ENCODE results near the gene PIGW.

Gene PIGW

GRCh38 chr17:36534840-36535668 lies at the start of gene PIGW, which contains the start of gene MYO19:
PIGW (plus strand) TSS chr17:36534987; CDS start chr17:36537102, 2,115 bp downstream.
MYO19 (minus strand) TSS chr17:36534868; CDS start chr17:36532538, 2,330 bp downstream.
- H3K4me1 ChIP-seq (ENCODE audit: control insufficient read depth, insufficient read depth, low read length), result peaks cover 8% of the 10 kb centered on the region
- H3K9ac ChIP-seq (ENCODE audit: low read length), result peak within 1 kb of the TSS; percentile 90
- H3K9me3 ChIP-seq (ENCODE audit: control insufficient read depth, low read length), result no peaks in the 10 kb centered on the region
- no peaks in the 10 kb centered on the region for H3K27me3 ChIP-seq (ENCODE audit: control insufficient read depth, insufficient read depth, low read length)
- H3K36me3 ChIP-seq (ENCODE audit: control insufficient read depth, insufficient read depth, low read length), result no peaks in the 10 kb centered on the region
- H3K4me3 ChIP-seq (ENCODE audit: low read length), result peak within 1 kb of the TSS; percentile 99

- Histone ChIP-seq H3K9me3 (ENCODE audit: control insufficient read depth, low read length) (no peaks in the 10 kb centered on the region), H3K4me3 (ENCODE audit: low read length) (no peak overlapping the region), H3K9ac (ENCODE audit: low read length) (no peak overlapping the region), H3K4me1 (ENCODE audit: control insufficient read depth, insufficient read depth, low read length) (peaks cover 17% of the 10 kb centered on the region), H3K36me3 (ENCODE audit: control insufficient read depth, insufficient read depth, low read length) (no peaks in the 10 kb centered on the region), H3K27me3 (ENCODE audit: control insufficient read depth, insufficient read depth, low read length) (peaks cover 9% of the 10 kb centered on the region)
Observed at GRCh38 chr17:36485027-36485426, 49.8 kb upstream of the PIGW start.

GRCh38 chr17:36485805-36486203 lies 49.0 kb upstream of the PIGW start:
- peaks cover 9% of the 10 kb centered on the region for H3K27me3 ChIP-seq (ENCODE audit: control insufficient read depth, insufficient read depth, low read length)
- H3K4me1 ChIP-seq (ENCODE audit: control insufficient read depth, insufficient read depth, low read length), result peaks cover 17% of the 10 kb centered on the region
- no peaks in the 10 kb centered on the region for H3K36me3 ChIP-seq (ENCODE audit: control insufficient read depth, insufficient read depth, low read length)
- peak overlapping the region; percentile 77 for H3K9ac ChIP-seq (ENCODE audit: low read length)
- no peaks in the 10 kb centered on the region for H3K9me3 ChIP-seq (ENCODE audit: control insufficient read depth, low read length)
- H3K4me3 ChIP-seq (ENCODE audit: low read length), result peak overlapping the region; percentile 57

GRCh38 chr17:36486204-36487194 lies 48.3 kb upstream of the PIGW start, which contains the start of gene ZNHIT3:
ZNHIT3 (plus strand) TSS chr17:36486681; CDS start chr17:36486700, 19 bp downstream.
- peaks cover 17% of the 10 kb centered on the region for H3K4me1 ChIP-seq (ENCODE audit: control insufficient read depth, insufficient read depth, low read length)
- no peaks in the 10 kb centered on the region for H3K9me3 ChIP-seq (ENCODE audit: control insufficient read depth, low read length)
- peaks cover 9% of the 10 kb centered on the region for H3K27me3 ChIP-seq (ENCODE audit: control insufficient read depth, insufficient read depth, low read length)

GRCh38 chr17:36493956-36494355 lies 40.8 kb upstream of the PIGW start:
- peaks cover 11% of the 10 kb centered on the region for H3K36me3 ChIP-seq (ENCODE audit: control insufficient read depth, insufficient read depth, low read length)
- H3K27me3 ChIP-seq (ENCODE audit: control insufficient read depth, insufficient read depth, low read length), result no peaks in the 10 kb centered on the region
- no peaks in the 10 kb centered on the region for H3K9me3 ChIP-seq (ENCODE audit: control insufficient read depth, low read length)
- H3K4me3 ChIP-seq (ENCODE audit: low read length), result no peak overlapping the region
- no peak overlapping the region for H3K9ac ChIP-seq (ENCODE audit: low read length)
- H3K4me1 ChIP-seq (ENCODE audit: control insufficient read depth, insufficient read depth, low read length), result peaks cover 3% of the 10 kb centered on the region

More at GRCh38 chr17:36486204-36487194, 48.3 kb upstream of the PIGW start, which contains the start of gene ZNHIT3:
- Histone ChIP-seq H3K9ac (ENCODE audit: low read length) (peak within 1 kb of the TSS; percentile 77), H3K36me3 (ENCODE audit: control insufficient read depth, insufficient read depth, low read length) (no peaks in the 10 kb centered on the region), H3K4me3 (ENCODE audit: low read length) (peak within 1 kb of the TSS; percentile 57)

- Histone ChIP-seq H3K9me3 (ENCODE audit: control insufficient read depth, low read length) (no peaks in the 10 kb centered on the region), H3K36me3 (ENCODE audit: control insufficient read depth, insufficient read depth, low read length) (peaks cover 11% of the 10 kb centered on the region), H3K27me3 (ENCODE audit: control insufficient read depth, insufficient read depth, low read length) (no peaks in the 10 kb centered on the region), H3K4me3 (ENCODE audit: low read length) (no peak overlapping the region), H3K9ac (ENCODE audit: low read length) (no peak overlapping the region), H3K4me1 (ENCODE audit: control insufficient read depth, insufficient read depth, low read length) (peaks cover 3% of the 10 kb centered on the region)
Observed at GRCh38 chr17:36494674-36495073, 40.1 kb upstream of the PIGW start.

GRCh38 chr17:36495076-36495578 lies 39.7 kb upstream of the PIGW start:
- H3K4me3 ChIP-seq (ENCODE audit: low read length), result no peak overlapping the region
- H3K9ac ChIP-seq (ENCODE audit: low read length), result no peak overlapping the region
- H3K27me3 ChIP-seq (ENCODE audit: control insufficient read depth, insufficient read depth, low read length), result no peaks in the 10 kb centered on the region
- peaks cover 3% of the 10 kb centered on the region for H3K4me1 ChIP-seq (ENCODE audit: control insufficient read depth, insufficient read depth, low read length)
- peaks cover 11% of the 10 kb centered on the region for H3K36me3 ChIP-seq (ENCODE audit: control insufficient read depth, insufficient read depth, low read length)
- no peaks in the 10 kb centered on the region for H3K9me3 ChIP-seq (ENCODE audit: control insufficient read depth, low read length)

- no peak overlapping the region for H3K4me3 ChIP-seq (ENCODE audit: low read length)
- no peaks in the 10 kb centered on the region for H3K9me3 ChIP-seq (ENCODE audit: control insufficient read depth, low read length)
- H3K36me3 ChIP-seq (ENCODE audit: control insufficient read depth, insufficient read depth, low read length), result peaks cover 11% of the 10 kb centered on the region
- H3K27me3 ChIP-seq (ENCODE audit: control insufficient read depth, insufficient read depth, low read length), result no peaks in the 10 kb centered on the region
- no peak overlapping the region for H3K9ac ChIP-seq (ENCODE audit: low read length)
- peaks cover 3% of the 10 kb centered on the region for H3K4me1 ChIP-seq (ENCODE audit: control insufficient read depth, insufficient read depth, low read length)
Observed at GRCh38 chr17:36496018-36496789, 38.6 kb upstream of the PIGW start.

GRCh38 chr17:36498155-36498554 lies 36.6 kb upstream of the PIGW start:
- H3K9me3 ChIP-seq (ENCODE audit: control insufficient read depth, low read length), result no peaks in the 10 kb centered on the region
- peaks cover 3% of the 10 kb centered on the region for H3K4me1 ChIP-seq (ENCODE audit: control insufficient read depth, insufficient read depth, low read length)
- H3K9ac ChIP-seq (ENCODE audit: low read length), result no peak overlapping the region
- H3K36me3 ChIP-seq (ENCODE audit: control insufficient read depth, insufficient read depth, low read length), result peaks cover 13% of the 10 kb centered on the region
- H3K27me3 ChIP-seq (ENCODE audit: control insufficient read depth, insufficient read depth, low read length), result no peaks in the 10 kb centered on the region
- no peak overlapping the region for H3K4me3 ChIP-seq (ENCODE audit: low read length)

GRCh38 chr17:36498560-36499300 lies 36.1 kb upstream of the PIGW start:
- H3K27me3 ChIP-seq (ENCODE audit: control insufficient read depth, insufficient read depth, low read length), result no peaks in the 10 kb centered on the region
- H3K4me3 ChIP-seq (ENCODE audit: low read length), result no peak overlapping the region
- H3K9ac ChIP-seq (ENCODE audit: low read length), result no peak overlapping the region
- no peaks in the 10 kb centered on the region for H3K9me3 ChIP-seq (ENCODE audit: control insufficient read depth, low read length)
- H3K4me1 ChIP-seq (ENCODE audit: control insufficient read depth, insufficient read depth, low read length), result peaks cover 3% of the 10 kb centered on the region
- peaks cover 17% of the 10 kb centered on the region for H3K36me3 ChIP-seq (ENCODE audit: control insufficient read depth, insufficient read depth, low read length)

Measured in mucosa of stomach (tissue), 1 donor.